ENCODE data around the gene ZSWIM7. TPM values are rescaled to one million over a fixed set of nuclear protein-coding genes. Genes with fewer than 3 reads are reported as not detected.

The ZSWIM7 gene
- total RNA-seq, 3 donors from 2014 or later (not counting 1 experiment from before 2014, with no cell fraction given), result 14.6 to 19.0 (median 16.3) TPM

GRCh38 chr17:16044487-16044886, 45.0 kb upstream of the ZSWIM7 start:
- H3K27me3 ChIP-seq (ENCODE audit: control insufficient read depth, insufficient read depth, low read length), result no peaks in the 10 kb centered on the region
- H3K27ac Mint-ChIP-seq, result peak overlapping the region in 1 of 2 donors; percentile 62
- no peaks in the 10 kb centered on the region for H3K27me3 Mint-ChIP-seq (ENCODE audit: low read depth in 2 of 2)
- DNase-seq, result no peak
- no peak for ATAC-seq
- no peaks in the 10 kb centered on the region for H3K4me1 ChIP-seq (ENCODE audit: control insufficient read depth, insufficient read depth, low read length)
- H3K9me3 Mint-ChIP-seq, result no peaks in the 10 kb centered on the region
- H3K36me3 Mint-ChIP-seq, result peaks cover 7% of the 10 kb centered on the region
- TF ChIP-seq CTCF (IDR thresholded peaks at IDR 0.05), result no peak
- no peak overlapping the region for H3K27ac ChIP-seq (ENCODE audit: low read length)
- H3K4me1 Mint-ChIP-seq, result peaks cover 0 to 12% of the 10 kb centered on the region in 2 donors
- H3K4me3 ChIP-seq (ENCODE audit: low read length), result no peak overlapping the region
- peaks cover 74% of the 10 kb centered on the region for H3K36me3 ChIP-seq (ENCODE audit: control insufficient read depth, insufficient read depth, low read length)
- H3K4me3 Mint-ChIP-seq, result no peak overlapping the region
- 96% methylated on average over 10 of the region's 10 CpGs for WGBS (ENCODE audit: insufficient coverage)
- H3K9me3 ChIP-seq (ENCODE audit: control insufficient read depth, insufficient read depth, low read length), result no peaks in the 10 kb centered on the region
- intact Hi-C loops (cut with micrococcal nuclease), result no loop called here

GRCh38 chr17:16040710-16041251, 41.3 kb upstream of the ZSWIM7 start:
- H3K27ac ChIP-seq (ENCODE audit: low read length), result no peak overlapping the region

GRCh38 chr17:16037636-16038035, 38.1 kb upstream of the ZSWIM7 start:
- peak overlapping the region; percentile 21 to 77 for H3K27ac Mint-ChIP-seq
- no peak overlapping the region for H3K4me3 Mint-ChIP-seq

More at GRCh38 chr17:16040710-16041251, 41.3 kb upstream of the ZSWIM7 start:
- H3K36me3 ChIP-seq (ENCODE audit: control insufficient read depth, insufficient read depth, low read length), result peaks cover 63% of the 10 kb centered on the region
- no peak for TF ChIP-seq CTCF (IDR thresholded peaks at IDR 0.05)
- H3K4me1 ChIP-seq (ENCODE audit: control insufficient read depth, insufficient read depth, low read length), result no peaks in the 10 kb centered on the region
- no peak overlapping the region for H3K4me3 ChIP-seq (ENCODE audit: low read length)
- no peaks in the 10 kb centered on the region for H3K27me3 ChIP-seq (ENCODE audit: control insufficient read depth, insufficient read depth, low read length)
- H3K9me3 ChIP-seq (ENCODE audit: control insufficient read depth, insufficient read depth, low read length), result no peaks in the 10 kb centered on the region
- intact Hi-C loops (cut with micrococcal nuclease), result no loop called here
- ATAC-seq (no peak), DNase-seq (no peak)
- no peak overlapping the region for H3K4me3 Mint-ChIP-seq
- H3K36me3 Mint-ChIP-seq, result peaks cover 11% of the 10 kb centered on the region
- H3K9me3 Mint-ChIP-seq, result no peaks in the 10 kb centered on the region
- H3K27ac Mint-ChIP-seq, result no peak overlapping the region
- H3K27me3 Mint-ChIP-seq (ENCODE audit: low read depth in 2 of 2), result no peaks in the 10 kb centered on the region
- 98% methylated on average over 4 of the region's 4 CpGs for WGBS (ENCODE audit: insufficient coverage)
- H3K4me1 Mint-ChIP-seq, result peaks cover 0 to 11% of the 10 kb centered on the region in 2 donors

More at GRCh38 chr17:16037636-16038035, 38.1 kb upstream of the ZSWIM7 start:
- H3K4me1 Mint-ChIP-seq, result peaks cover 0 to 9% of the 10 kb centered on the region in 2 donors
- ATAC-seq, result no peak
- no peaks in the 10 kb centered on the region for H3K9me3 ChIP-seq (ENCODE audit: control insufficient read depth, insufficient read depth, low read length)
- no peaks in the 10 kb centered on the region for H3K9me3 Mint-ChIP-seq
- H3K4me1 ChIP-seq (ENCODE audit: control insufficient read depth, insufficient read depth, low read length), result no peaks in the 10 kb centered on the region
- H3K36me3 Mint-ChIP-seq, result peaks cover 11% of the 10 kb centered on the region
- no peaks in the 10 kb centered on the region for H3K27me3 ChIP-seq (ENCODE audit: control insufficient read depth, insufficient read depth, low read length)
- no peak for DNase-seq
- H3K27me3 Mint-ChIP-seq (ENCODE audit: low read depth in 2 of 2), result no peaks in the 10 kb centered on the region
- intact Hi-C loops (cut with micrococcal nuclease), result no loop called here
- H3K27ac ChIP-seq (ENCODE audit: low read length), result no peak overlapping the region
- H3K36me3 ChIP-seq (ENCODE audit: control insufficient read depth, insufficient read depth, low read length), result peaks cover 68% of the 10 kb centered on the region
- TF ChIP-seq CTCF (IDR thresholded peaks at IDR 0.05), result no peak
- H3K4me3 ChIP-seq (ENCODE audit: low read length), result no peak overlapping the region
